B cell (primary cell): ENCODE data around the gene MBNL2. TPM values are rescaled to one million over a fixed set of nuclear protein-coding genes. Genes with fewer than 3 reads are reported as not detected.

ENCODE experiments used
- ATAC-seq: fragments of 200-7000 bp; cut with Tn5 transposase; one replicate; pipeline ENCODE4 v1.10.0; 2021; ENCODE audit warnings: low read depth, mild to moderate bottlenecking, moderate number of reproducible peaks, moderate library complexity
- CTCF ChIA-PET: fragments of 350-600 bp; sonication (Branson Sonifier 250); formaldehyde crosslinking; loops from one replicate; lab custom pipeline; 2021; ENCODE audit warnings: antibody characterized with exemption, inconsistent platforms; lab: Charles Lee
- POLR2A ChIA-PET: fragments of 350-600 bp; sonication (Branson Sonifier 250); formaldehyde crosslinking; loops from one replicate; lab custom pipeline; 2021; ENCODE audit warnings: antibody characterized with exemption; lab: Charles Lee
- DNase-seq: peaks from one replicate; pipeline ENCODE4 v3.0.0; 2013
- H2AFZ ChIP-seq: 2 replicates; pipeline ENCODE4 v1.6.1; 2012; ENCODE audit warnings: mild to moderate bottlenecking, low read depth, low read length; ENCODE audit not compliant: insufficient read depth, poor library complexity, severe bottlenecking
- H3K27ac ChIP-seq, 2 donors: 1 replicate in 1 of 2; 2 replicates in 1 of 2; pipeline ENCODE4 v1.5.1; 2012 to 2013; ENCODE audit warnings: low read length in 2 of 2, mild to moderate bottlenecking in 2 of 2, moderate library complexity in 1 of 2
- H3K27me3 ChIP-seq, 4 experiments: fragments of 200-600 bp in 1 of 4; sonication (generic) in 1 of 4; replicated peaks in 1 of 4; 1 replicate in 2 of 4; 2 replicates in 2 of 4; pipeline versions ENCODE4 v1.6.1 to v1.7.0; 2013 to 2016; ENCODE audit warnings: low read length in 3 of 4, mild to moderate bottlenecking in 2 of 4, mixed read lengths in 1 of 4, moderate library complexity in 1 of 4; ENCODE audit not compliant: insufficient read depth in 4 of 4, control insufficient read depth in 3 of 4; ENCODE audit errors: control extremely low read depth in 1 of 4
- H3K36me3 ChIP-seq, 2 experiments: replicated peaks in 1 of 2; 1 replicate in 1 of 2; 2 replicates in 1 of 2; pipeline versions ENCODE4 v1.6.1 to v1.7.1; 2013; ENCODE audit warnings: low read length in 1 of 2; ENCODE audit not compliant: insufficient read depth in 2 of 2, control insufficient read depth in 1 of 2; ENCODE audit errors: control extremely low read depth in 1 of 2, extremely low read depth in 1 of 2
- H3K4me1 ChIP-seq, 2 donors: fragments of 200-600 bp in 1 of 2; sonication (generic) in 1 of 2; 1 replicate in 1 of 2; 2 replicates in 1 of 2; pipeline versions ENCODE4 v1.5.1 to v1.6.1; 2013 to 2017; ENCODE audit warnings: low read length in 2 of 2; ENCODE audit not compliant: control insufficient read depth in 2 of 2, insufficient read depth in 2 of 2
- H3K4me2 ChIP-seq: replicated peaks from 2 replicates; pipeline ENCODE3; 2012; ENCODE audit warnings: mild to moderate bottlenecking, low read depth, low read length; ENCODE audit not compliant: poor library complexity, severe bottlenecking
- H3K4me3 ChIP-seq, 5 experiments: fragments of 200-600 bp in 1 of 5; sonication (generic) in 1 of 5; 1 replicate in 3 of 5; 2 replicates in 2 of 5; pipeline versions ENCODE4 v1.5.1 to v1.7.0; 2011 to 2016; ENCODE audit warnings: low read length in 4 of 5, mild to moderate bottlenecking in 4 of 5, low read depth in 2 of 5, control low read depth in 1 of 5, moderate library complexity in 1 of 5; ENCODE audit not compliant: insufficient read depth in 1 of 5; ENCODE audit errors: control extremely low read depth in 1 of 5, extremely low read depth in 1 of 5
- H3K79me2 ChIP-seq: fragments of 200-600 bp; sonication (generic); one replicate; pipeline ENCODE4 v1.6.0; 2016; ENCODE audit warnings: low read length; ENCODE audit not compliant: control insufficient read depth, insufficient read depth
- H3K9ac ChIP-seq: fragments of 200-600 bp; sonication (generic); 2 replicates; pipeline ENCODE4 v1.6.1; 2017; ENCODE audit warnings: mild to moderate bottlenecking, low read length, moderate library complexity
- H3K9me3 ChIP-seq, 3 donors: one replicate each; pipeline versions ENCODE4 v1.6.1 to v1.7.1; 2013; ENCODE audit warnings: low read length in 2 of 3; ENCODE audit not compliant: control insufficient read depth in 2 of 3, insufficient read depth in 1 of 3; ENCODE audit errors: control extremely low read depth in 1 of 3
- H4K20me1 ChIP-seq: 2 replicates; pipeline ENCODE4 v1.6.0; 2012; ENCODE audit warnings: mild to moderate bottlenecking, low read length; ENCODE audit not compliant: insufficient read depth, control insufficient read depth, poor library complexity, severe bottlenecking
- H3K27ac Mint-ChIP-seq: one replicate; pipeline ENCODE4 v1.8.0; 2021; ENCODE audit warnings: mixed read lengths
- H3K27me3 Mint-ChIP-seq: one replicate; pipeline ENCODE4 v1.8.0; 2021; ENCODE audit warnings: mixed read lengths
- H3K4me1 Mint-ChIP-seq: one replicate; pipeline ENCODE4 v1.8.0; 2021; ENCODE audit warnings: mixed read lengths
- H3K4me3 Mint-ChIP-seq: one replicate; pipeline ENCODE4 v1.8.0; 2021; ENCODE audit warnings: mixed read lengths
- H3K9me3 Mint-ChIP-seq: one replicate; pipeline ENCODE4 v1.8.0; 2022; ENCODE audit warnings: mixed read lengths; ENCODE audit not compliant: insufficient read depth
- CTCF ChIP-seq: fragments of 200-600 bp; IDR thresholded peaks from one replicate; pipeline ENCODE4 v1.8.0; 2022; ENCODE audit warnings: antibody characterized with exemption, mild to moderate bottlenecking
- EZH2 ChIP-seq: IDR thresholded peaks from 2 replicates; pipeline ENCODE4 v1.6.1; 2012; ENCODE audit warnings: borderline replicate concordance, low read depth, mild to moderate bottlenecking, moderate library complexity, low read length; ENCODE audit not compliant: insufficient read depth, poor library complexity, severe bottlenecking
- WGBS: methylation state at CpG from one replicate; pipeline ENCODE4 v1.1.5; 2013; ENCODE audit warnings: missing lambda C conversion rate; ENCODE audit not compliant: insufficient coverage; 5-methylcytosine and 5-hydroxymethylcytosine counted together
- intact Hi-C: fragments of 100-400 bp; cut with micrococcal nuclease; formaldehyde crosslinking; loops from one replicate; pipeline ENCODE4 v1.10.0; 2022
- polyA plus RNA-seq: library from polyadenylated mRNA; depleted of rRNA; stranded (reverse); fragments of >200 nt; gene quantifications from 2 replicates; pipeline ENCODE4 v1.2.3, GENCODE V29; 2012
- total RNA-seq, 2 donors: library from RNA; stranded (reverse); fragments of 120-200 nt in 1 of 2; gene quantifications; 1 replicate in 1 of 2; 2 replicates in 1 of 2; pipeline versions ENCODE4 v1.2.3 to v1.2.4, GENCODE V29; 2013 to 2022

MBNL2 gene
- total and polyA plus RNA-seq, 2 donors (not counting 1 experiment from before 2014, with no cell fraction given) = 6.9 to 50.1 TPM

GRCh38 chr13:97401421-97401820 is 179.3 kb downstream of the MBNL2 start:
- ChIA-PET POLR2A (no interaction called here), CTCF (no interaction called here)
- no peak overlapping the region for H2AFZ ChIP-seq
- no peak overlapping the region for H3K4me3 ChIP-seq
- Mint-ChIP-seq H3K27ac (no peak overlapping the region), H3K4me1 (no peaks in the 10 kb centered on the region), H3K9me3 (peaks cover 13% of the 10 kb centered on the region), H3K27me3 (peaks cover 16% of the 10 kb centered on the region), H3K4me3 (no peak overlapping the region)
- intact Hi-C loops = no loop called here
- H3K4me2 ChIP-seq = no peak overlapping the region
- H3K9ac ChIP-seq = no peak overlapping the region
- 50% methylated on average over 2 of the region's 3 CpGs for WGBS
- DNase-seq (no peak), ATAC-seq (no peak)
- no peaks in the 10 kb centered on the region for H3K36me3 ChIP-seq
- H3K9me3 ChIP-seq = peaks cover 0 to 4% (median 1%) of the 10 kb centered on the region in 3 donors
- no peak for TF ChIP-seq EZH2
- no peak for TF ChIP-seq CTCF
- no peak overlapping the region for H3K27ac ChIP-seq
- H4K20me1 ChIP-seq = no peaks in the 10 kb centered on the region
- no peaks in the 10 kb centered on the region for H3K27me3 ChIP-seq
- no peaks in the 10 kb centered on the region for H3K4me1 ChIP-seq
- H3K79me2 ChIP-seq = no peaks in the 10 kb centered on the region

GRCh38 chr13:97403893-97404750 is 182.0 kb downstream of the MBNL2 start:
- H3K79me2 ChIP-seq = no peaks in the 10 kb centered on the region
- WGBS = no CpG with 5 or more reads among the region's 3 CpGs
- TF ChIP-seq EZH2 = no peak
- H3K4me3 ChIP-seq = no peak overlapping the region
- H2AFZ ChIP-seq = no peak overlapping the region
- CTCF ChIA-PET = no interaction called here
- no peaks in the 10 kb centered on the region for H4K20me1 ChIP-seq
- H3K27ac ChIP-seq = no peak overlapping the region
- no peak for DNase-seq
- peaks cover 0 to 4% (median 1%) of the 10 kb centered on the region in 3 donors for H3K9me3 ChIP-seq
- no peaks in the 10 kb centered on the region for H3K36me3 ChIP-seq
- no peak for ATAC-seq
- no peak overlapping the region for H3K9ac ChIP-seq
- Mint-ChIP-seq H3K9me3 (peaks cover 10% of the 10 kb centered on the region), H3K4me3 (no peak overlapping the region), H3K27me3 (peaks cover 21% of the 10 kb centered on the region), H3K4me1 (no peaks in the 10 kb centered on the region), H3K27ac (no peak overlapping the region)
- H3K4me1 ChIP-seq = no peaks in the 10 kb centered on the region
- H3K4me2 ChIP-seq = no peak overlapping the region
- intact Hi-C loops = no loop called here
- H3K27me3 ChIP-seq = peaks cover 0 to 2% (median 0%) of the 10 kb centered on the region in 4 experiments
- POLR2A ChIA-PET = no interaction called here
